Stomach (tissue), 9 donors: ENCODE data around the gene TAMM41. TPM values are rescaled to one million over a fixed set of nuclear protein-coding genes. Genes with fewer than 3 reads are reported as not detected.

Experiments
- DNase-seq, 2 donors: peaks; one replicate each; pipeline versions ENCODE4 v3.0.0 to v3.0.0-alpha.2; 2013 to 2019
- H3K27ac ChIP-seq, 5 donors: fragments of 200-600 bp in 4 of 5; sonication (generic) in 4 of 5; one replicate each; pipeline ENCODE4 v1.5.1; 2013 to 2019; ENCODE audit warnings: mild to moderate bottlenecking in 1 of 5, moderate library complexity in 1 of 5
- H3K27me3 ChIP-seq, 3 donors: fragments of 200-600 bp; sonication (generic); one replicate each; pipeline ENCODE4 v1.5.1; 2017 to 2019; ENCODE audit warnings: mixed run types in 1 of 3
- H3K36me3 ChIP-seq, 4 donors: fragments of 200-600 bp; sonication (generic); 1 replicate in 3 of 4; 2 replicates in 1 of 4; pipeline ENCODE4 v1.5.1; 2016 to 2019
- H3K4me1 ChIP-seq, 4 donors: fragments of 200-600 bp; sonication (generic); one replicate each; pipeline ENCODE4 v1.5.1; 2016 to 2019
- H3K4me3 ChIP-seq, 4 donors: fragments of 200-600 bp; sonication (generic) in 3 of 4; one replicate each; pipeline ENCODE4 v1.5.1; 2016 to 2019; ENCODE audit warnings: mild to moderate bottlenecking in 1 of 4
- H3K9me3 ChIP-seq, 4 donors: fragments of 200-600 bp; sonication (generic); one replicate each; pipeline ENCODE4 v1.5.1; 2016 to 2019
- EP300 ChIP-seq: sonication (generic); formaldehyde crosslinking; IDR thresholded peaks from one replicate; pipeline ENCODE4 v1.6.1; 2017; ENCODE audit warnings: antibody characterized with exemption
- POLR2A ChIP-seq, 4 donors: fragments of 450-650 bp; IDR thresholded peaks; one replicate each; pipeline ENCODE4 v1.6.1; 2016; ENCODE audit warnings: antibody characterized with exemption in 4 of 4, control low read depth in 2 of 4, mild to moderate bottlenecking in 1 of 4, moderate library complexity in 1 of 4
- POLR2AphosphoS5 ChIP-seq, 3 donors: sonication (generic); formaldehyde crosslinking; IDR thresholded peaks; one replicate each; pipeline ENCODE4 v1.6.1; 2016; ENCODE audit warnings: antibody characterized with exemption in 3 of 3
- WGBS, 5 donors: extraction: QIAGEN DNeasy Blood & Tissue Kit in 3 of 5; methylation state at CpG; one replicate each; pipeline versions ENCODE4 v1.1.5 to v1.1.7; 2013 to 2018; 5-methylcytosine and 5-hydroxymethylcytosine counted together
- intact Hi-C: fragments of 100-400 bp; cut with DNase I; formaldehyde crosslinking; loops from one replicate; pipeline ENCODE4 v1.15.1; 2023; ENCODE audit warnings: low total_unique reads
- polyA plus RNA-seq, 3 donors: library from polyadenylated mRNA; stranded (reverse); fragments of 200-250 nt; gene quantifications; one replicate each; pipeline ENCODE4 v1.2.3, GENCODE V29; 2013
- total RNA-seq, 5 donors: library from RNA; depleted of rRNA; stranded (reverse); fragments of >200 nt; gene quantifications; one replicate each; pipeline versions ENCODE4 v1.1.0 to v1.2.3, GENCODE V29; 2014 to 2016
- TF ChIP-seq, protein P1 (sequence below), 7 experiments: fragments of 450-650 bp in 4 of 7; fragments of 200-600 bp in 3 of 7; sonication (generic) in 3 of 7; IDR thresholded peaks; one replicate each; pipeline ENCODE4 v1.5.1; 2016 to 2019; ENCODE audit warnings: antibody characterized with exemption in 7 of 7, control low read depth in 2 of 7, mild to moderate bottlenecking in 1 of 7
- donor health status: healthy with polysubstance abuse.
- donor health status: Bipolar disorder and iron deficiency.
- donor health status: healthy.

The TAMM41 gene
- total and polyA plus RNA-seq, 8 donors = 4.3 to 22.9 (median 8.7) TPM

DNA sequence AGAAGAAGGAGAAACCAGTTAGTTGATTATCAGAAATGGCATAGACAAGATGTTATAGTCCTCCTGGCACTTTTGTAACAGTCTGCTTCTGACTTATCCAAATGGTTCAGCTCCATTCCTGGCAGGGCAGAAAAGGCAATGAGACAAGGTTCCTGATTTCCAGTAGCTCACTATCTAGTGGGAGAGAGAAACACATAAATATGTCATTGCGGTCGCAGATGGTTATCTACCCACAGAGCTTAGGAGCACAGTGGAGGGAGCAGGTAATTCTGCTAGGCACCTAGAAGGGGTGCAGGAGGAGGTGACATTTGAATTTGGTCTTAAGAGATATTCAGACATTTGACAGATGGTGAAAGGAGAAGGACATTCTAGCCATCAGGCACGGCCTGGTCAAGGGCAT lies 78.1 kb downstream of the TAMM41 start:
- peaks cover 11 to 16% (median 14%) of the 10 kb centered on the region in 4 donors for H3K4me1 ChIP-seq
- no peak for DNase-seq
- TF ChIP-seq POLR2A (IDR thresholded peaks at IDR 0.05) (no peak), POLR2AphosphoS5 (IDR thresholded peaks at IDR 0.05) (no peak), EP300 (no peak)
- TF ChIP-seq, protein P1, sequence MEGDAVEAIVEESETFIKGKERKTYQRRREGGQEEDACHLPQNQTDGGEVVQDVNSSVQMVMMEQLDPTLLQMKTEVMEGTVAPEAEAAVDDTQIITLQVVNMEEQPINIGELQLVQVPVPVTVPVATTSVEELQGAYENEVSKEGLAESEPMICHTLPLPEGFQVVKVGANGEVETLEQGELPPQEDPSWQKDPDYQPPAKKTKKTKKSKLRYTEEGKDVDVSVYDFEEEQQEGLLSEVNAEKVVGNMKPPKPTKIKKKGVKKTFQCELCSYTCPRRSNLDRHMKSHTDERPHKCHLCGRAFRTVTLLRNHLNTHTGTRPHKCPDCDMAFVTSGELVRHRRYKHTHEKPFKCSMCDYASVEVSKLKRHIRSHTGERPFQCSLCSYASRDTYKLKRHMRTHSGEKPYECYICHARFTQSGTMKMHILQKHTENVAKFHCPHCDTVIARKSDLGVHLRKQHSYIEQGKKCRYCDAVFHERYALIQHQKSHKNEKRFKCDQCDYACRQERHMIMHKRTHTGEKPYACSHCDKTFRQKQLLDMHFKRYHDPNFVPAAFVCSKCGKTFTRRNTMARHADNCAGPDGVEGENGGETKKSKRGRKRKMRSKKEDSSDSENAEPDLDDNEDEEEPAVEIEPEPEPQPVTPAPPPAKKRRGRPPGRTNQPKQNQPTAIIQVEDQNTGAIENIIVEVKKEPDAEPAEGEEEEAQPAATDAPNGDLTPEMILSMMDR (IDR thresholded peaks at IDR 0.05) = no peak
- 94 to 98% (median 95%) methylated on average over 3 of the region's 3 CpGs for WGBS, 5 donors
- no peaks in the 10 kb centered on the region for H3K9me3 ChIP-seq
- intact Hi-C loops = no loop called here
- H3K27ac ChIP-seq = no peak overlapping the region
- no peaks in the 10 kb centered on the region for H3K27me3 ChIP-seq
- H3K36me3 ChIP-seq = no peaks in the 10 kb centered on the region
- H3K4me3 ChIP-seq = no peak overlapping the region

DNA sequence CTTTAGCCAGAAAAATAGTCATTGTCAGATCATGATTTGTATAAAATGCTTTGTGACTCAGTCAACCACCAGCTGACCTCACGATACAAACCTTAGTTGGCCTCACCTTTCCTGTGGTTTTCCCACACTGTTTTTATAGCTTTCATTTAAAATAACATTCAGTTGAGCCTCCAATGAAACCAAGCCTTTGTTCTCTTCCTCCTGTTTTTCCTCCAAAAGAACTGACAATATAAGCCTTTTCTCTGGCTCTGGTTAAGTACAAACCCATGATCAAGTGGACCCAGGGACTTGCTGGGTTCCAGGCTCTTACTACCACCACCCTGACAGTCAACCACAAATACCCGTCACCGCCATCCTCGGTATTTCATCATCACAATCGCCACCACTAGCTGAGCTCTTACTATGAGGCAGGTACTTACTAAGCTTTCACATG lies 81.7 kb downstream of the TAMM41 start:
- TF ChIP-seq POLR2A (IDR thresholded peaks at IDR 0.05) (no peak), POLR2AphosphoS5 (IDR thresholded peaks at IDR 0.05) (no peak), EP300 (no peak)
- TF ChIP-seq, protein P1 (IDR thresholded peaks at IDR 0.05) = no peak
- intact Hi-C loops = no loop called here
- H3K27ac ChIP-seq = no peak overlapping the region
- no peaks in the 10 kb centered on the region for H3K9me3 ChIP-seq
- H3K4me1 ChIP-seq = peaks cover under 1 to 2% (median under 1%) of the 10 kb centered on the region in 4 donors
- 78 to 86% (median 80%) methylated on average over 5 of the region's 5 CpGs for WGBS, 5 donors
- no peak overlapping the region for H3K4me3 ChIP-seq
- no peak for DNase-seq
- no peaks in the 10 kb centered on the region for H3K36me3 ChIP-seq
- no peaks in the 10 kb centered on the region for H3K27me3 ChIP-seq

DNA sequence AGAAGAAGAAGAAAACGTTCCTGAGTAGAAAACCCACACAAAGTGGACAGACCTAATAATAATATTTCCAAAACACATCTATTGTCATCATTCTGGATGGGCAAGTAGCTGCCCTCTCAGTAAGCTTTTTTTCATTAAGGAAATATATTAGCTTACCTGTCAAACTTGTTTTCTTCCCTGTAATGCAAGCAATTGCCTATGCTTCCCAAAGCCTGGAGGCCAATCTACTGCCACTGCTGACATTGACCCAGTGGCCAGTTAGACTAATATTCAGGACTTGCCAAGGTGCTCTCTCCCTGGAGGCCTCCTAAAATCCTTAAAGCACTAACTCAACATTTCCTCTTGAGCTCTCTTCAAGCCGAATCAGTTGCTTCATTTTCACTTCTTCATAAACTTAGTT lies 86.7 kb downstream of the TAMM41 start:
- Histone ChIP-seq H3K36me3 (no peaks in the 10 kb centered on the region), H3K9me3 (no peaks in the 10 kb centered on the region), H3K27ac (no peak overlapping the region), H3K4me1 (no peaks in the 10 kb centered on the region), H3K27me3 (no peaks in the 10 kb centered on the region), H3K4me3 (no peak overlapping the region)
- no peak for TF ChIP-seq POLR2A (IDR thresholded peaks at IDR 0.05)
- no peak for TF ChIP-seq POLR2AphosphoS5 (IDR thresholded peaks at IDR 0.05)
- no peak for DNase-seq
- 69 to 89% (median 84%) methylated on average over 2 of the region's 2 CpGs for WGBS, 5 donors
- intact Hi-C loops = no loop called here

DNA sequence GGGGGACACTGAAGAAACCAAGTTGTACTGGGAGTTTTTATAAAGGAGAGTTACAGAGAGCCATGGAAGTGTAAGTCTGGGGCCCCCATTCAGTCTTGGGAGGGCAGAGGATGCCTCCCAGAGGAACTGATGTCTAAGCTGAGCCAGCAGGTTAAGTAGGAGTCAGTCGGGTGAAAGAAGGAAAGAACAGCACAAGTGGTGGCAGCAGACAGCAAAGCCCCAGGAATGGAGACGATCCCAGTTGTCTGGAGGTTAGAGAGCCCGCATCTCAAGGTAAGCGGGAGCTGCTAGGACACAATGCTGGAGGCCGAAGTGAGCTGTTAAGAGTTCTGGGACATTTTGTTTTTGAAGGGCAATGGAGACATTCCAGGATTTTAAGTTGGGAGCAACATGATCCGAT lies 88.8 kb downstream of the TAMM41 start:
- no peak for DNase-seq
- no peak for TF ChIP-seq EP300
- TF ChIP-seq POLR2AphosphoS5 (IDR thresholded peaks at IDR 0.05) = no peak
- no peak for TF ChIP-seq POLR2A (IDR thresholded peaks at IDR 0.05)
- Histone ChIP-seq H3K4me3 (no peak overlapping the region), H3K9me3 (no peaks in the 10 kb centered on the region), H3K36me3 (no peaks in the 10 kb centered on the region), H3K27ac (no peak overlapping the region), H3K4me1 (no peaks in the 10 kb centered on the region), H3K27me3 (no peaks in the 10 kb centered on the region)
- intact Hi-C loops = no loop called here
- WGBS, 5 donors = 81 to 91% (median 85%) methylated on average over 6 of the region's 6 CpGs

DNA sequence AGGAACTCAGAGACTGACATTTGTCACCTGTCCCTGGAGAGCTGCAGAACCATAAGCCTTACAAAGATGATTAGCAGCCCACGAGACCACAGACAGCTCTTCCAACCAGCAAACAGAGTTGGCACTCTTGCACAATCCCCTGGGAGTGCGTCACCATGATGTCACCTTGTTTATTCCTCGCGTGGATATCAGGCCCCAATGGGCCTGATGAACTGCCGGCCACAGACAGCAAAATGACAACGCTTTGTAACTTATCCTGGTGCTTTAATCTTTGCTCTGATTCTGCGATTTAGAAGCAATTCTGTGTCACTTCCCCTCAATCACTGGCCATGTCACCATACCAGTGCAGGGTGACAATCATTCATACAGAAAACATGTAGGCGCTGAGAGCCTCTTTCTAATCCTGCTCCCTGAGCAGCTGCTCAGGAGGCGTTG lies 89.2 kb downstream of the TAMM41 start:
- Histone ChIP-seq H3K27ac (no peak overlapping the region), H3K27me3 (no peaks in the 10 kb centered on the region), H3K4me3 (no peak overlapping the region), H3K4me1 (no peaks in the 10 kb centered on the region), H3K9me3 (no peaks in the 10 kb centered on the region), H3K36me3 (no peaks in the 10 kb centered on the region)
- intact Hi-C loops = no loop called here
- whole genome bisulfite sequencing, 5 donors = 64 to 81% (median 73%) methylated on average over 9 of the region's 9 CpGs
- no peak for DNase-seq
- TF ChIP-seq POLR2A (IDR thresholded peaks at IDR 0.05) = no peak
- no peak for TF ChIP-seq POLR2AphosphoS5 (IDR thresholded peaks at IDR 0.05)
- TF ChIP-seq, protein P1 (IDR thresholded peaks at IDR 0.05) = no peak
- TF ChIP-seq EP300 = no peak
